IPS DF 4.7 (cell line): ENCODE data around the gene ACOXL.

ENCODE experiments used
- DNase-seq: peaks from one replicate; pipeline ENCODE4 v3.0.0-alpha.2; 2013; ENCODE audit warnings: low spot score; ENCODE audit errors: extremely low read depth

Gene ACOXL

DNA sequence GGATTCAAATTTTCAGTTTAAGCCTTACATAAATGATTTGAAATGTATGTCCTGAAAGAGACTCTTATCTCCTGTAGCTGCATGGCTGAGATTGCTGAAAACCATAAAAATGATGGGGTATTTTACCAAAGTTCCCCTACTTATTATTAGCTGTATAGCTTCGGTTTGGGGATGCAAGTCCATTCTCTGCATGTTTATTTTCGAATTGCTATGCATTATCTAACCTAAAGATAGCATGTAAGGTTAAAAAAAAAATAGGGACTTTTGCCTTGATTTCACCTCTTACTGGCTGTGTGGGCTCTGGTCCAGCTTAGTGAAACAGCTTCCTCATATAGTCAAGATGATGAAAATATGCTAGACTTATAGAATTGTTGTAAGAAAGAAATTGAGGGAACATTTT is 14.0 kb upstream of the ACOXL start:
- DNase-seq = no peak

- DNase-seq = no peak
Measured at GRCh38 chr2:110718990-110719389, 13.4 kb upstream of the ACOXL start.

DNA sequence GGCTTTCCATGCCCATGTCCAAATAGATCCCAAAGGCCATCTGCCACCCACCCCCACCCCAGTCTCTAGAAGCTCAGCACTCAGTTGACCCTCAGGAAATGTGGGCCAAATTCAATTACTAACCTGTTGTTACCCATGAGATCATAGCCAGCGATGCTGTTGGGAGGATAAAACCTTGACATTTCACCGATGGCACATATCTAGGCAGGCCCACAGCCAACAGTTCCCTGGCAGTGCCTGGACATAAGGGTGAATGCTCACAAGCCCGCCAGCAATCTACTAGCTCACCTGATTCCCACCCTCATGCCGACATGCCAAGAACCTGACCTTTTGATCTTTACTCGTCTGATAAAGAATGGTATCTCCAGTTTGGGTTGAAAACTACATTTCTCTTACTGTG is 11.8 kb upstream of the ACOXL start:
- DNase-seq = no peak

GRCh38 chr2:110724820-110725219 is 7.6 kb upstream of the ACOXL start:
- DNase-seq = no peak

GRCh38 chr2:110725370-110725769 is 7.0 kb upstream of the ACOXL start:
- DNase-seq = no peak

DNA sequence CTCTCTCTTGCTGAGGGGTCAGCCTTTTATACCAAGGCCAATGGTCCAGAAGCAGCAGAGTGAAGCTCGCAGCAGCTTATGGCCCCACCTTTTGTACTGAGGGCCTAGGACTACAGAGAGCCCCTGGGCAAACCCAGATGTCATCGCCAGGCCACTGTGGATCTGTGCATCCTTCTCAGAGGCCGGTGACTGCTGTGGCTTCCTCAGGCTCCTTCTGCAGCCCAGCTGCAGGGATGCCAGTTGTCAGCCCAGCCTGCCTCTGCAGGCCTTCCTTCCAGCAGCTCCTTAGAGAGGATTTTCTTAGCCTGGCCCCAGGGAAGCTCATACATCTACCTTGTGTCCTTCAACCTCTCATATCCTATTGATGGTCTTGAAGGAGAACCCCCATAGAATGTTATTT is 6.5 kb upstream of the ACOXL start:
- DNase-seq = no peak

DNA sequence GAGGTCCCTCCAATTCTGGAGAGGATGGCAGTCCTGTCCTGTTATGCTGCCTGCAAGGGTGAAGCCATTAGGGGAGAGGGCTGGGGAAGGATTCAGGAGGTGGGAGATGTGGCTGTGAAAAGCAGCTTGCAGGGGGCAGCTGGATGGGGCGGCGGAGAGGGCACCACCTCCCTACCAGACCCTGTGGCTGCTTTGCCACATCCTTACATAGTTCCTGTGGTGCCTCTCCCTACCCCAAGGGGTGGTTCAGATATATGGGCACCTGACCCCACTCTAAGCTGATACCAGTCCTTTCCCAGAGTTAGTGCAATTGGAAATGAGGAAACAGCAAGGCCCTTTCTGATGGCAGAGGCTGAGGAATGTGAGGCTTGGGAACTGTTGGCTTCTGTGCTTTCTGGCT is 6.1 kb upstream of the ACOXL start:
- no peak for DNase-seq

- no peak for DNase-seq
Measured at GRCh38 chr2:110727923-110728322, 4.5 kb upstream of the ACOXL start.

DNA sequence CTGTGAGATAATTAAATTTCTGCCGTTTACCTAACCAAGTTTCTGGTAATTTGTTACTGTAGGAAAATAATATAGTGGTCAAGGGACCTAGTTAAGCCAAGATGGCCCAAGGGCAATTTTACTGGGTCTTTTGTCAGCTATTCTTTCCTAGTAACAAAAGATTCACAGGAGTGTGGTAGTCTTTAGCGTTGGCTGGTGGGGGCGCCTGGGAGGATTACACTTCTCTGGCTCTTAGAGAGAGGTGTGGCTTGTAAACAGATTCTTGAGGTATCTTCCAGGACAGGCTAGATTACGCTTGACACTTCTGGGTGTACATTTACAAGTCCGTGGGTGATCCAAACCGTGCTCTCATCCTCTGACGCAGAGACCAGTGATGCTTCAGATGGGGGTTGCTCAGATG is 3.3 kb upstream of the ACOXL start:
- DNase-seq = no peak

DNA sequence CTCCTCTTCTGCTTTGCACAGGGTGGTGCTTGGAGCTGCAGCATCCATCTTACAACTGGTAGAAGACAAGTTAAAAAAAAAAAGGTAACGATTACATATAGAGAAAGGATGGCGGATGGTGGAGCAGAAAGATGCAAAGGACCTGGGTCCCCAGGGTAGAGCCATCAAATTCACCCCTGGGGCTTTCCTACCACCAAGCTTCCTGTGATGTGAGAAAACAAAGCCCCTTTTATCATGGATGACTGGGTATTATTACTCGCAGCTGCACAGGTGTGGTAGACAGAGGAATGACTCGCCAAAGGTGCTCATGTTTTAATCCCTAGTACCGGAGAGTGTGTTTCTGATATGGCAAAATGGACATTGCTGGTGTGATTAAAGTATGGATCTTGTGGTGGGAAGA is 1.3 kb upstream of the ACOXL start:
- no peak for DNase-seq

DNA sequence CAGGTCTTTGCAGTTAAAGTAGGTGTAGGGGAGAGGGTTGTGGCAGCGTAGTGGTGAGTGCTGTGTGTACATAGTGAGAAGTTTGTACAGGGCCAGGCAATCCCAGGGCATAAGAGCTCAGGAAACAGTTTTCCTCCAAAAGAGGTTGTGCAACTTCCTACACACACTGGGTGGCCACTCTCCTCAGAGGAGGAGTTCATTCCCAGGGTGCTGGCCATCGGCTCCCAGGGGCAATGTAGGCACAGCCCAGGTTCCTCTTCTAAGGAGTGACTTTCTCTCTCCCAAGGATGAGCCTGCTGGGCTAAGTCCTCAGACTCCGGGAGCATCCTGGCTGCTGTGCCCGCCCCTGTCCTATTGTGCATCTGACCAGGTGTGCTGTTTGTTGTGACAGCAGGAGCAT is 3.0 kb downstream of the ACOXL start:
- DNase-seq = no peak

DNA sequence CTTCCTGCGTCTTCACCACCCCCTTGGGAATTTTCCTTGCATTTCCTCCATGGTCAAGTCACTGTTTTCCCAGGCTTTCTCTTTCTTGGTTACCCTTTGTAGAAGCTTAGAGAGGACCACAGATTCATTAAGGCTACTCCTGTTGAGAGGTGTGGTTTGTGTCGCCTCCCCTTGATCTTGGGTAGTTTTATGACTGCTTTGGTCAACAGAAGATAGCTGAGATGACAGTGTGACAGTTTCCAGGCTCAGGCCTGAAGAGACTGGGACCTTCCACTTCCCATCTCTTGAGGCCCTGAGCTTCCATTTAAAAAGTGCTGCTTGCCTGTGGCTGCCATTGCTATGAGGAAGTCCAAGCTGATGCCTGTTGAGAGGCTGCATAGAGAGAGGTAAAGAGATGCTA is 5.4 kb downstream of the ACOXL start:
- DNase-seq = no peak

- DNase-seq = no peak
Measured at GRCh38 chr2:110740747-110741349, 8.5 kb downstream of the ACOXL start.

- DNase-seq = no peak
Measured at GRCh38 chr2:110741491-110741980, 9.2 kb downstream of the ACOXL start.

GRCh38 chr2:110742412-110742811 is 10.0 kb downstream of the ACOXL start:
- DNase-seq = no peak

- no peak for DNase-seq
Measured at GRCh38 chr2:110743600-110743999, 11.2 kb downstream of the ACOXL start.

DNA sequence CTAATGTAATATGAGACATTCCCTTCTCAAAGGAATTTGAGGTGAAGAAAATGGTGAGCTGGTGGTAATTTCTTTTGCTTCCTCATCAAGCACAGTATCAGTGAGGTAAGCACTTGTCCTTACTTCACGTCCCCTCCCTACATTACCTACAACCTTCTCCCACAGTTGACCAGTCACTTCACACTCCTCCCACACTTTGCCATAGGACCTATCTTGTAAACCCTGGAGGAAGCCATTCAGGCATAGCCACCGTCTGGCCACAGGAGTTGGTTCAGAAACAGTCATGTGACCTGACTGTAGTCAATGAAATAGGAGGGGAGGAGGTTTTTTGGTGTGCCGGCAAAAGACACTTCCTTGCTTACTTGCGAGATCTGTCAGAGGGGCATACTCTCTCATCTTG is 12.1 kb downstream of the ACOXL start:
- no peak for DNase-seq

DNA sequence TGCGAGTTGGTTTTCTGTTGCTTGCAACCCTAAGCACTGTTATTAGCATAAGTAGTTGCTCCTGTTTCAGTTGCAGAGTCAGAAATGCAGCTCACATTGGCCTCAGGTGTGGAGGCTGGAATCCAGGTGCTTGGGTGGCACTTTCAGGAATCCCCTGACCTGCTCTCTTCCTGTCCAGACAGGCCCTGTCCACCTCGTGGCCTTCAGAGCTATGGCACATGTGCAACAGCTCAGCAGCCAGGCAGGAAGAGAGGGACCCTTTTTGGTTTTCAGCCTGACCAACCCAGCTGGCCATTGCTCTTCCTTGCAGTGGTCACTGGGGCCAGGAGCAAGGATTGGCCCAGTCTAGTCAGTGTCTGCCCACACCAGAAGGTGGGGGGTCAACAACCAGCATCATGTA is 12.7 kb downstream of the ACOXL start:
- no peak for DNase-seq

DNA sequence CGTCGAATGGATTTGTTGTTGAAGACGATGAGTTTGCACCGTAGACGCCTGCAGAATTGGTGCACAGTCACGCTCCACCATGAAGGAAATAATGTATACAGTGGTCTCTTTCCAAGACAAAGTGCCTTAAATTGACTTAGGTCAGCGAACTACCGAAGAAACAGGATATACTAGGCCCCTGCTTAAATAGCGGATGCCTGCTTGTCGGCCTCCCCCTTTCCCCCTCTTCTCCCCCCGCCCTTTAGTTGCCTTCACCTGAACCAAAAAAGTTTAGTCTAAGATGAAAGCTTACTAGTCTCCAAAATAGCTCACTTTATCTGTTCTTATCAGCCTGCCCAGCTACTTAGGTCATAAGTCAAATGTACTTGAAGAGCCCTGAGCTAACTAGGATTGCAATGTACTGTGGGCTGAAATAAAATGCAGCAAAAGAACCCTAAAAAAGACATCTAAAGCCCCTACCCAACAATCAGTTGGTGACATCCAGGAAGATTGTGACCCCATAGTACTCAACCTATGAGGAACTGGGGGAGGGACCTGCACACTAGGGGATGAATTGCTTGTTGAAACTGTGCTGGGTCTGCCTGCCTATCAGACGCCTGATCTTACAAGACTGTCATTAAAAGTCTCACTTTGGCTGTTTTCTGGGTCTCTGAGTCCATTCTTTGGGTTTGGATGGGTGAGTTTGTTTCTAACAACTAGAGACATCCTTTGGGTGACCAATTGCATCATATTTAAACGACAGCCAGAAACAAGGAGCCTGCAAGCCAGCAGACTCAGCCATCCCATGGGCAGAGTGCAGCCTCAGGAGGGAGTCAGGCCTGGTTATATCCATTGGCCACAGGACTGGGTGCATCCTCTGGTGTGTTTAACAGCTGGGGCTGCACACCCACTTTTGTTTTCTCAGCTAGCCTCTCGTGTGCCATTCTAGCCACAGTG is 14.5 kb downstream of the ACOXL start:
- no peak for DNase-seq

DNA sequence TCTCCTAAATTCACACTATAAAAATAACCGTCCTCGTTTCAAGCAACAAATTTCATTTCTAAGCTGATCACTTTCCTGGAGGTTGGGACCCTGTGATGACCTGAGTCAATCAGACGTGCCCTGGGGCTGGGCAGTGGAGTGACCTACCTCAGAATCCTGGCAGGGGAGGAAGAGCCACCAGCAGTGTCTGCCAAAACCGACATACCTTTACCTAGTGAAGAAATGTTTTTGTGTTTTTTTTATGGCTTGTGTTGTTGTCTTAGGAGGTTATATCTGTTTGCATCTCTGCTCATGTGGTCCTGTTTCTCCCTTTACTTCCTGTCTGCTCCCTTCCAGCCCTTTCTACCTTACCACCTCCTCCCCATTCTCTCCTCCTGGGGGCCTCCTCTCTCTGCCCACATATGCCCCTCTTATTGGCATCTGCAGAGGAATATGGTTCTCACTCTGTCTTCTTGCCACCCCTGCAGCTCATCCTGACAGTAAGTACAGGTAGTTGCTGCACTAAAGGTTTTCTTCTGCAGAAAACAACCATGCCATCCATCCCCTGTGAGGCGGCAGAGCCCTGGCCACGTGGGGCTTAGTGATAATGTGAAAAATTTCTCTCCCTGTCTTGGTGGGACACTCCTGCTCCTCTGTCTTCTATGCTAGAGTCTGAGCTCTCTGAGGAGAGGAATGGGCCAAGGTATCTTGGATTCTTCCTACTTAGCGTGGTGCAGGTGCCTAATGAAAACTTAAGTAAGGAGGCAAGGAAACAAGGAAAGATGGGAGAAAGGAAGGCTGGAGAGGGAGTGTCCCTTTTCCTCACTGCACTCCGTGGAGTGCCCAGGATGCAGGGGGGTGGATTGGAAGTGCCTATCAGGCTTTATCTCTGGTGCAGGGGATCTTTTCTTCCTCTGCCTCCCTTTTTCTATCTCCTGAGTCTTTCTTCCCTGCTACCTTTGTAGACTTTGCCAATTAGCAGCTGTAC is 15.4 kb downstream of the ACOXL start:
- no peak for DNase-seq

DNA sequence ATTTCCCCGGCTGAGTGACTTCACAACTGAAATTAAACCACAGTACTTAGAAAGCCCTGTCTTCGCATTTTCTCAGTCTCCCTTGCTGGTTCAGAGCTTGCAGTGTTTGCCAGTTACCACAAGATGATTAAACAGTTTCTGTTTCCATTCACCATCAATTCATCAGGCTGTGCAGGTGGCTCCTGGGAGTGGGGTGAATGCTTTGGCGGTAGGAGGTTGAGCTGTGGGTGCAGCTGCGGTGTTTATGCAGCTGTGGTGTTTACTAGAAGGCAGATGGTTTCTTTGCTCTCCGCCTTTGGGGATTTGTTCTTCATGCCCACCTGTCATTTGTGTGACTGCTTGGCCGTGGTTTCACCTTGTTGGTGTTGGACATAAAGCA is 16.1 kb downstream of the ACOXL start:
- DNase-seq = no peak

GRCh38 chr2:110751642-110752041 is 19.3 kb downstream of the ACOXL start:
- no peak for DNase-seq
